Tibial nerve (tissue), 4 donors: ENCODE data around the gene BACE2. TPM values are rescaled to one million over a fixed set of nuclear protein-coding genes. Genes with fewer than 3 reads are reported as not detected.

Experiments used
- DNase-seq, 2 donors: peaks; one replicate each; pipeline ENCODE4 v3.0.0-alpha.2; 2019; ENCODE audit warnings: low spot score in 2 of 2
- H3K27ac ChIP-seq, 4 donors: fragments of 200-600 bp; sonication (generic) in 3 of 4; one replicate each; pipeline ENCODE4 v1.5.1; 2017 to 2019; ENCODE audit warnings: mild to moderate bottlenecking in 1 of 4
- H3K27me3 ChIP-seq, 2 donors: fragments of 200-600 bp; sonication (generic) in 1 of 2; one replicate each; pipeline versions ENCODE4 v1.5.1 to v1.6.0; 2017 to 2019
- H3K36me3 ChIP-seq, 3 donors: fragments of 200-600 bp; sonication (generic); one replicate each; pipeline ENCODE4 v1.5.1; 2018 to 2019
- H3K4me1 ChIP-seq, 4 donors: fragments of 200-600 bp; sonication (generic) in 3 of 4; one replicate each; pipeline ENCODE4 v1.5.1; 2017 to 2019
- H3K4me3 ChIP-seq, 4 donors: fragments of 200-600 bp; sonication (generic) in 3 of 4; one replicate each; pipeline ENCODE4 v1.5.1; 2017 to 2019; ENCODE audit warnings: mild to moderate bottlenecking in 1 of 4, moderate library complexity in 1 of 4
- H3K9me3 ChIP-seq, 4 donors: fragments of 200-600 bp; sonication (generic) in 3 of 4; one replicate each; pipeline ENCODE4 v1.5.1; 2017 to 2019
- CTCF ChIP-seq, 5 experiments: fragments of 200-600 bp in 3 of 5; fragments of 450-650 bp in 2 of 5; sonication (generic) in 3 of 5; IDR thresholded peaks; one replicate each; pipeline ENCODE4 v1.5.1; 2016 to 2019; ENCODE audit warnings: antibody characterized with exemption in 5 of 5, mild to moderate bottlenecking in 3 of 5, moderate library complexity in 2 of 5
- EP300 ChIP-seq, 2 donors: sonication (generic); formaldehyde crosslinking; IDR thresholded peaks; one replicate each; pipeline ENCODE4 v1.6.1; 2017; ENCODE audit warnings: antibody characterized with exemption in 2 of 2, mild to moderate bottlenecking in 1 of 2
- POLR2A ChIP-seq, 2 donors: fragments of 450-650 bp; IDR thresholded peaks; one replicate each; pipeline ENCODE4 v1.6.1; 2017; ENCODE audit warnings: antibody characterized with exemption in 2 of 2, mild to moderate bottlenecking in 2 of 2, moderate library complexity in 2 of 2
- WGBS, 2 donors: methylation state at CpG; one replicate each; pipeline ENCODE4 v1.1.5; 2018; 5-methylcytosine and 5-hydroxymethylcytosine counted together
- total RNA-seq, 4 donors: library from RNA; depleted of rRNA; stranded (reverse); fragments of >200 nt; gene quantifications; one replicate each; pipeline ENCODE4 v1.1.0, GENCODE V29; 2016

Gene BACE2
- total RNA-seq: 10 to 100 TPM; 69.5 to 96.9 (median 79.2) TPM

GRCh38 chr21:41167348-41168342, at the start of gene BACE2:
Gene BACE2 (plus strand): TSS chr21:41168160. CDS start chr21:41168264, 104 bp downstream.
- no peaks in the 10 kb centered on the region for H3K9me3 ChIP-seq
- no peaks in the 10 kb centered on the region for H3K36me3 ChIP-seq
- TF ChIP-seq POLR2A (IDR thresholded peaks at IDR 0.05) (peak; percentile 38 to 48), CTCF (IDR thresholded peaks at IDR 0.05) (peak; percentile 61 to 94 (median 84)), EP300 (IDR thresholded peaks at IDR 0.05) (peak in 1 of 2 donors; percentile 64)
- 0% methylated on average over 9 to 44 of the region's 111 CpGs for WGBS, 2 donors
- no peaks in the 10 kb centered on the region for H3K27me3 ChIP-seq
- peak within 1 kb of the TSS; percentile 89 to 98 (median 93) for H3K27ac ChIP-seq
- H3K4me1 ChIP-seq: peaks cover 0 to 47% (median 15%) of the 10 kb centered on the region in 4 donors
- peak; percentile 66 to 71 for DNase-seq
- peak within 1 kb of the TSS; percentile 76 to 92 (median 86) for H3K4me3 ChIP-seq

GRCh38 chr21:41119901-41120300, 48.1 kb upstream of the BACE2 start:
- Histone ChIP-seq H3K9me3 (no peaks in the 10 kb centered on the region), H3K4me1 (no peaks in the 10 kb centered on the region), H3K4me3 (no peak overlapping the region), H3K27me3 (no peaks in the 10 kb centered on the region), H3K36me3 (no peaks in the 10 kb centered on the region), H3K27ac (no peak overlapping the region)
- TF ChIP-seq EP300 (IDR thresholded peaks at IDR 0.05) (no peak), POLR2A (IDR thresholded peaks at IDR 0.05) (no peak), CTCF (IDR thresholded peaks at IDR 0.05) (no peak)
- 93 to 95% methylated on average over 1 of the region's 1 CpG for WGBS, 2 donors
- no peak for DNase-seq

GRCh38 chr21:41120997-41121396, 47.0 kb upstream of the BACE2 start:
- H3K4me1 ChIP-seq: peaks cover 0 to 3% (median 0%) of the 10 kb centered on the region in 4 donors
- H3K27me3 ChIP-seq: no peaks in the 10 kb centered on the region
- DNase-seq: no peak
- no peak overlapping the region for H3K27ac ChIP-seq
- 77 to 85% methylated on average over 4 of the region's 4 CpGs for WGBS, 2 donors
- H3K4me3 ChIP-seq: no peak overlapping the region
- H3K9me3 ChIP-seq: no peaks in the 10 kb centered on the region
- H3K36me3 ChIP-seq: no peaks in the 10 kb centered on the region
- TF ChIP-seq CTCF (IDR thresholded peaks at IDR 0.05) (no peak), POLR2A (IDR thresholded peaks at IDR 0.05) (no peak), EP300 (IDR thresholded peaks at IDR 0.05) (no peak)

GRCh38 chr21:41121785-41122415, 46.1 kb upstream of the BACE2 start:
- no peaks in the 10 kb centered on the region for H3K36me3 ChIP-seq
- peak; percentile 87 to 97 for DNase-seq
- H3K27me3 ChIP-seq: no peaks in the 10 kb centered on the region
- H3K27ac ChIP-seq: no peak overlapping the region
- peaks cover 0 to 3% (median 0%) of the 10 kb centered on the region in 4 donors for H3K4me1 ChIP-seq
- no peak overlapping the region for H3K4me3 ChIP-seq
- no peak for TF ChIP-seq POLR2A (IDR thresholded peaks at IDR 0.05)
- peak in 1 of 2 donors; percentile 12 for TF ChIP-seq EP300 (IDR thresholded peaks at IDR 0.05)
- TF ChIP-seq CTCF (IDR thresholded peaks at IDR 0.05): peak; percentile 66 to 86 (median 81)
- WGBS, 2 donors: 36 to 38% methylated on average over 16 to 18 of the region's 19 CpGs
- H3K9me3 ChIP-seq: no peaks in the 10 kb centered on the region
